Stimulated activated CD8-positive, alpha-beta memory T cell treated with anti-CD3 and anti-CD28 coated beads, Interleukin-4, amount 100 ng/mL, for 4 hours (primary cell): ENCODE data around the gene RCOR3.
A peak's percentile ranks its signal among the peaks of the same experiment; 100 is the strongest.

Experiments
- DNase-seq, 2 donors: peaks; one replicate each; pipeline ENCODE4 v3.0.0-alpha.2; 2020; ENCODE audit warnings: low read depth in 2 of 2, low spot score in 1 of 2

RCOR3 gene

GRCh38 chr1:211323156-211324063 is 64.2 kb downstream of the RCOR3 start:
- DNase-seq = peak; percentile 27 to 32

GRCh38 chr1:211324992-211325775 is 66.0 kb downstream of the RCOR3 start:
- DNase-seq = no peak

DNA sequence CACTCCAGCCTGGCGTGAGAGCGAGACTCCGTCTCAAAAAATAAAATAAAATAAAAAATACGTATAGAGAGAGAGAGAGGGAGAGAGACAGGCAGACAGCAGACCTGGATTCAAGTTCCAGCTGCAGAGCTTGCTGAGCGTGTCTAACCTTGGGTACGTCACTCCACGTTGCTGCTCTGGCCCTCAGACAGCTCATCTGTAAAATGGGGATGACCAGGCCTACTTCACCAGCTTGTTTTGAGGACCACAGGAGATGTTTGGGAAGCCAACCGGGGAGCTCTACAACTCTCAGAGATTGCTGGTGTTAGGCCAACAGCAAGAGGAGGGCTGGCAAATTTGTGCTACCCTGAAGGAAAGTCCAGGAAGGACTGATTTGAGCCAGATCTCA is 67.0 kb downstream of the RCOR3 start:
- DNase-seq = no peak

GRCh38 chr1:211326528-211327345 is 67.6 kb downstream of the RCOR3 start, which contains the start of gene TRAF5:
Gene TRAF5, plus strand, starts transcription at chr1:211326833. Its CDS starts 26,407 bp downstream, at chr1:211353240.
- DNase-seq = no peak

DNA sequence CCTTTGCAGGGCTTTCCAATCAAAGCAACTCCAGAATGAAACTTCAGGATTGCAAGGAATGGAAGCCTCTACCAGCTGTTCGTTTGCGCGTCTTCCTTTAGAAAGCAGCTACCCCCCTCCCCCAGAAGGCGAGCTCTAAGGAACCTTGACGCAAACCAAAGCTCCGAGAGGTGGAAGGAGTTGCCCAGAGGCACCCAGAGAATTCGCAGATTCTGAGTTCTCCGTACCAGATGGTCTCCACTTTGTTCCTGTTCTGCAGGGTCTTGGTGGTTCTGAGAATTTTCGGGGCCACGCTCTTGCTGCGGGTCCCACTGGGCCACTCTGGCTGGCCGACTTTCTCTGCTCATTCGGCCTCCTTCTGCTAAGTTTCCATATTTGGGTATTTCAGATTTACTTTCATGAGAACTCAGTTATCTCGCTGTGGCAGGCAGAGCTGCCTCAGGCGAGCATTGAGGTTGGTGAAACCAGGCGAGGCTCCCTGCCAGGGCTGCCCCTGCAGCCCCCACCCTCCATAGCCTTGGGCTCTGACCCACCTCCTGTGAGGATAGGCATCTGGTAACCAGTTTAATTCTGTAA is 68.3 kb downstream of the RCOR3 start:
- DNase-seq = no peak

GRCh38 chr1:211328084-211328694 is 69.0 kb downstream of the RCOR3 start:
- no peak for DNase-seq

DNA sequence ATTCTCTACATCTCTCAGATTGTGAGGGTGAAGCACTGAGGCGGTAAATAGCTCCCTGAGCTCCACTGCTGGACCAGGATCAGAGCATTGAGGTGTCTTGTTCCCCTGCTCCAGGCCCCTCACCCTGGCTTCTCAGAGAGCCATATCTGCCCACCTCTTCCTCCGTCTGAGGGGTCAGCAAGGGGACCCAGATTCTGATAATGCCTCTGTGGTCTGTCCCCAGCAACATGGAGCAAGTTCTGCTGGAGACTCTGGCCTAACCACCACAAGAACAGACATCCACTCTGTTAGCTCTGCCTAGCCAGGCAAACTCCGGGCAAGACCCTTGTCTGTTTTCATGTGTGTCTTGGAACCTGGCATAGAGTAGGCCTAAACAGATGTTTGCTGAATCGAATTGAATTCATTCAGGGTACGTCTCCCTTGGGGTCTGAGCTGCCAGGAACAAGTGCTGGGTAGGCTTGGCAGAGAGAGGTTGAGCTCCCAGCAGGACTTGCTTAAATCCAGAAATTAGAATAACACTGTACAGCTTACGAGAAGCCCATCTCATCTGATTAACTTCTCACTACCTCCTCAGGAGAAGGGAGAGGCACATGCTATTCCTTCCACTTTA is 69.8 kb downstream of the RCOR3 start:
- no peak for DNase-seq

DNA sequence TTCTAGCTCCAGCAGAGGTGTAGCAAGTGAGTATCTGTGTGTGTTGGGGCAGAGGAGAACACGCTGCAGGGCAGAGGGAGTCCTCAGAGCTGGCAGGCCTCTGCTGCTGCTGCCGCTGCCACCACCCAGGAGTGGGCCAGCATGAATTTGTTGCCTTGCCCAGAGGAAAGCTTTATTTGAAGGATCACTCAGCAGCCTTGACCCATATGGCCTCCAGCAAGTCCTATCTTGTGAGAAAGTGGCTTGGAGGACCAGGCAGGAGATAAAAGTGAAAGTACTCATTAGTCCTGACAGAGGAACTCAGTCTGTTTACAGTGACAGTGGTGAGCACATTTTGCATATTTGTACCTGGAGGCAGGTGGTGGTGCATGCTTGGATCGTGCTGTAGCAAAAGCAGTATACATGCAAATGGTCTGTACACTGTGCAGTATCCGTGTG is 70.6 kb downstream of the RCOR3 start:
- DNase-seq = no peak

DNA sequence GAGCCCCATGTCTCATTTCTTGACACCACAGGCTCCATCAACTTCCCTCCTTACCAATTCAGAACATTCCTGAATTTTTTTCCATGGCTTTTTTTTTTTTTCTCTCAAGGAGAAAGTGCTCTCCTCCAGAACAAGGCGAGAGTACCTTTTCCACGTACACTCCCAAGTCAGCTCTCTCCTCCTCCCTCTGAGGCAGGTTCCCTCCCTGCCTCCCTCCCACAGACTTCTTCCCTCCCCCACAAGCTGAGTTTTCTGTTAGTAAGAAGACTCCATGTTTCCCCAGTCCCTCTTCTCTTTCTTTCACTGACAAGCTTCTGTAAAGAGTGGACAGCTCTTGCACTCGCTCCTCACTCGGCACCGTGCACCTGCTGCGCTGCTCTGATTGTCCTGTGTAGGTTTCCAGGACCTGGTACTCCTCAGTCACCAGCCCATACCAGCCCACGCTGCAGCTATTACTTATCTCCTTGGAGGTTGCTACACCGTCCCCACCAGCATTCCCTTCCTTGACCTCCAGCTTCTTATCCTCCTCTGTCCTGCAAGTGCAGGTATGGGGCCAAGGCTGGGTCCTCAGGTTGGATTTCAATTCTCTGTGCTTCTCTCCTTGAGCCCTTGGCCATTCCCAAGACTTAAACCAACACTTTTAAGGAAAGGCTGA is 71.2 kb downstream of the RCOR3 start:
- DNase-seq = no peak

GRCh38 chr1:211331011-211331709 is 72.0 kb downstream of the RCOR3 start:
- DNase-seq = no peak

DNA sequence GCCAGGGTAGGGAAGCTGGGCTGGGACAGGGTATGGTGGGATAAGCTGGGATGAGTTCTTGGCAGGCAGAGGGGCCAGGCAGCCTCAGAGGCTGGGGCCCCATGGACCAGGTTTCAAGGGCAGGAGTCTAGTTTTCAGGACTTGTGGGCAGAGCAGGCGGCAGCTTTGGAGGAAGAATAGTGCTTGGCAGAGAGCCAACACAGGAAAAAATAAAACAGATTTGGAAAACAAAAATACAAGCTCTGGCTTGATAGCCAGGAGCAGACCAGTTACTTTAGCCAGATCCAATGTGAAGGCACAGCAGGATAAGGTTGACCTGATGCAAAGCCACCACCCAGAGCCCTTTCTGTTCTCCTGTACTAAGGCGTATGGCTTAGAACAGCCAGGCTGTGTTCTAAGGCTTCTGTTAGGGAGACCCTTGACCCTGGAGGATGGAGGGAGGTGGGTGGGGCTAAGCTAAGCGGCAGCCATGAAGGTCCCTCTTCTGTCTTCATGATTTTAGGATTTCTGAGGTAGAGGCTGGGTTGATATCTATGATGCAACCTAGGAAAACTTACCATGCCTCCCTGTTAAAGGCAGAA is 73.0 kb downstream of the RCOR3 start:
- DNase-seq = no peak

- DNase-seq = no peak
Observed at GRCh38 chr1:211332830-211333229, 73.7 kb downstream of the RCOR3 start.

GRCh38 chr1:211333906-211334305 is 74.7 kb downstream of the RCOR3 start:
- no peak for DNase-seq

DNA sequence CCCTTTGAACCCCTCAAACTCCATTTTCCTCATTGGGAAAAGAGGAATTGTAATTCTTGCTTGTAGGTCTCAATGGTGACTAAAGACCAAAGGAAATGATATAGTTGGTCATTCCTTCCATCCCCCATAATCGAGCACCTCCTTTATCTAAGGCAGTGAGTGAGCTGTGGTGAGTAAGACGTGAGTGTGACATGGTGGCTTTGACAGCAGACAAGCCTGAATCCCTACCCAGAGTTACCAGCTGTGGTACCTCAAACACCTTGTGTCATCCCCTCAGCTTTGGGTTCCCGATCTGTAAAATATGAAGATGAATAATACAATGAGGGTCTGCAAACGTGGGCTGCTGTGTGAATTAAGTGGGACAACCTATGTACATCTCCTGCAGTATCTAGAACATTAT is 75.8 kb downstream of the RCOR3 start:
- no peak for DNase-seq

- no peak for DNase-seq
Observed at GRCh38 chr1:211335522-211336157, 76.5 kb downstream of the RCOR3 start.

- no peak for DNase-seq
Observed at GRCh38 chr1:211336161-211336560, 77.0 kb downstream of the RCOR3 start.

- no peak for DNase-seq
Observed at GRCh38 chr1:211336775-211337174, 77.6 kb downstream of the RCOR3 start.
